ENCODE results near the gene COMMD6. TPM values are rescaled to one million over a fixed set of nuclear protein-coding genes. Genes with fewer than 3 reads are reported as not detected.

Gene COMMD6
- total and polyA plus RNA-seq, 2 of the 13 experiments (the other 11 are each of a cell fraction or from before 2014, with no cell fraction given) = 97.0 to 164 TPM

DNA sequence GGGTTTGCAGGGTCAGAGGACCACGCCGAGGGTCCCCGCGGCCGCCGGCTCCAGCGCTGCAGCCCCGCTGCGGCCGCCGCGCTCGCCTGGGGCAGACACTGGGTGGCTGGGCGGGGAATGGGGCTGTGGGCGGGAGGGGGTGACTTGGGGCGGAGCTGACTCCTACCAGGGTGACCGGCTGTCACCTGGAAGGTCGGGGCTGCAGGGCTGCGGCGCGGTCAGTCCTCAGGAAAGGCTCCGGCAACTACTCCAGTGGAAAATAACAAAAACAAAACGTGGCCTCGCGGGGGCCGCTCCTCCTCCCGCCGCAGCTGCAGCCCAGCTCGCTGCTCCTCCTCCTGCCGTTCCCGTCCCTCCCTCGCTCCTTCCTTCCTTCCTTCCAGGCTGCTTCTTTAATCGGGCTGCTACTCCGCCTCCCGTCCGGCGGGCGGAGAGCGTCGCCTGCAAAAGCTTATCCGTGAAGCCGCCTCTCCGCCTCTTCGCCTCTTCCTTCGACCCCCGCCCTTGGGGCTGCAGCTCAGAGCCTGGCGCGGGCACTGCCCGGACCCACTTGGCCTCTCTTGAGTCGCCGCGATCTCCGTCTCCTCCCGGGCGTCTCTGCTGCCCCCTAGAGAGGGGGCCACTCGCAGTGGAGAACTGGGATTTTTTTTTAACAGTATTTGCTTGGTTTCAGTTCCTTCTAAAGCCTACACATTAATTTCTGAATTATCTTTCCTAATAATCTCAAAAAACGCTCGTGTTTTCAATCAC is 55.4 kb downstream of the COMMD6 start, which contains the start of gene TBC1D4 (continued):
- TF ChIP-seq, protein P1, sequence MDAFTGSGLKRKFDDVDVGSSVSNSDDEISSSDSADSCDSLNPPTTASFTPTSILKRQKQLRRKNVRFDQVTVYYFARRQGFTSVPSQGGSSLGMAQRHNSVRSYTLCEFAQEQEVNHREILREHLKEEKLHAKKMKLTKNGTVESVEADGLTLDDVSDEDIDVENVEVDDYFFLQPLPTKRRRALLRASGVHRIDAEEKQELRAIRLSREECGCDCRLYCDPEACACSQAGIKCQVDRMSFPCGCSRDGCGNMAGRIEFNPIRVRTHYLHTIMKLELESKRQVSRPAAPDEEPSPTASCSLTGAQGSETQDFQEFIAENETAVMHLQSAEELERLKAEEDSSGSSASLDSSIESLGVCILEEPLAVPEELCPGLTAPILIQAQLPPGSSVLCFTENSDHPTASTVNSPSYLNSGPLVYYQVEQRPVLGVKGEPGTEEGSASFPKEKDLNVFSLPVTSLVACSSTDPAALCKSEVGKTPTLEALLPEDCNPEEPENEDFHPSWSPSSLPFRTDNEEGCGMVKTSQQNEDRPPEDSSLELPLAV (CRISPR knock-in tag; conservative IDR thresholded peaks at IDR 0.05; ENCODE audit: low read depth) = no peak
- TF ChIP-seq, protein P2, sequence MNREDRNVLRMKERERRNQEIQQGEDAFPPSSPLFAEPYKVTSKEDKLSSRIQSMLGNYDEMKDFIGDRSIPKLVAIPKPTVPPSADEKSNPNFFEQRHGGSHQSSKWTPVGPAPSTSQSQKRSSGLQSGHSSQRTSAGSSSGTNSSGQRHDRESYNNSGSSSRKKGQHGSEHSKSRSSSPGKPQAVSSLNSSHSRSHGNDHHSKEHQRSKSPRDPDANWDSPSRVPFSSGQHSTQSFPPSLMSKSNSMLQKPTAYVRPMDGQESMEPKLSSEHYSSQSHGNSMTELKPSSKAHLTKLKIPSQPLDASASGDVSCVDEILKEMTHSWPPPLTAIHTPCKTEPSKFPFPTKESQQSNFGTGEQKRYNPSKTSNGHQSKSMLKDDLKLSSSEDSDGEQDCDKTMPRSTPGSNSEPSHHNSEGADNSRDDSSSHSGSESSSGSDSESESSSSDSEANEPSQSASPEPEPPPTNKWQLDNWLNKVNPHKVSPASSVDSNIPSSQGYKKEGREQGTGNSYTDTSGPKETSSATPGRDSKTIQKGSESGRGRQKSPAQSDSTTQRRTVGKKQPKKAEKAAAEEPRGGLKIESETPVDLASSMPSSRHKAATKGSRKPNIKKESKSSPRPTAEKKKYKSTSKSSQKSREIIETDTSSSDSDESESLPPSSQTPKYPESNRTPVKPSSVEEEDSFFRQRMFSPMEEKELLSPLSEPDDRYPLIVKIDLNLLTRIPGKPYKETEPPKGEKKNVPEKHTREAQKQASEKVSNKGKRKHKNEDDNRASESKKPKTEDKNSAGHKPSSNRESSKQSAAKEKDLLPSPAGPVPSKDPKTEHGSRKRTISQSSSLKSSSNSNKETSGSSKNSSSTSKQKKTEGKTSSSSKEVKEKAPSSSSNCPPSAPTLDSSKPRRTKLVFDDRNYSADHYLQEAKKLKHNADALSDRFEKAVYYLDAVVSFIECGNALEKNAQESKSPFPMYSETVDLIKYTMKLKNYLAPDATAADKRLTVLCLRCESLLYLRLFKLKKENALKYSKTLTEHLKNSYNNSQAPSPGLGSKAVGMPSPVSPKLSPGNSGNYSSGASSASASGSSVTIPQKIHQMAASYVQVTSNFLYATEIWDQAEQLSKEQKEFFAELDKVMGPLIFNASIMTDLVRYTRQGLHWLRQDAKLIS (CRISPR knock-in tag; IDR thresholded peaks at IDR 0.05) = 0 out of 2 replicates have a peak, but pooled peaks have one; percentile 36
- TF ChIP-seq ZNF138 (CRISPR knock-in tag; IDR thresholded peaks at IDR 0.05; ENCODE audit: low read depth) (no peak), NR2F1 (CRISPR knock-in tag; IDR thresholded peaks at IDR 0.05) (no peak), ZNF891 (CRISPR knock-in tag; IDR thresholded peaks at IDR 0.05) (no peak; the same call in 1 of the 2 replicates), ZNF143 (CRISPR knock-in tag; IDR thresholded peaks at IDR 0.05) (no peak)
- TF ChIP-seq, protein P3, sequence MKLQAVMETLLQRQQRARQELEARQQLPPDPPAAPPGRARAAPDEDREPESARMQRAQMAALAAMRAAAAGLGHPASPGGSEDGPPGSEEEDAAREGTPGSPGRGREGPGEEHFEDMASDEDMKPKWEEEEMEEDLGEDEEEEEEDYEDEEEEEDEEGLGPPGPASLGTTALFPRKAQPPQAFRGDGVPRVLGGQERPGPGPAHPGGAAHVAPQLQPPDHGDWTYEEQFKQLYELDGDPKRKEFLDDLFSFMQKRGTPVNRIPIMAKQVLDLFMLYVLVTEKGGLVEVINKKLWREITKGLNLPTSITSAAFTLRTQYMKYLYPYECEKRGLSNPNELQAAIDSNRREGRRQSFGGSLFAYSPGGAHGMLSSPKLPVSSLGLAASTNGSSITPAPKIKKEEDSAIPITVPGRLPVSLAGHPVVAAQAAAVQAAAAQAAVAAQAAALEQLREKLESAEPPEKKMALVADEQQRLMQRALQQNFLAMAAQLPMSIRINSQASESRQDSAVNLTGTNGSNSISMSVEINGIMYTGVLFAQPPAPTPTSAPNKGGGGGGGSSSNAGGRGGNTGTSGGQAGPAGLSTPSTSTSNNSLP (IDR thresholded peaks at IDR 0.05; ENCODE audit: low read depth, low read length) = no peak; the same call in 1 of the 2 replicates
- TF ChIP-seq, protein P4, sequence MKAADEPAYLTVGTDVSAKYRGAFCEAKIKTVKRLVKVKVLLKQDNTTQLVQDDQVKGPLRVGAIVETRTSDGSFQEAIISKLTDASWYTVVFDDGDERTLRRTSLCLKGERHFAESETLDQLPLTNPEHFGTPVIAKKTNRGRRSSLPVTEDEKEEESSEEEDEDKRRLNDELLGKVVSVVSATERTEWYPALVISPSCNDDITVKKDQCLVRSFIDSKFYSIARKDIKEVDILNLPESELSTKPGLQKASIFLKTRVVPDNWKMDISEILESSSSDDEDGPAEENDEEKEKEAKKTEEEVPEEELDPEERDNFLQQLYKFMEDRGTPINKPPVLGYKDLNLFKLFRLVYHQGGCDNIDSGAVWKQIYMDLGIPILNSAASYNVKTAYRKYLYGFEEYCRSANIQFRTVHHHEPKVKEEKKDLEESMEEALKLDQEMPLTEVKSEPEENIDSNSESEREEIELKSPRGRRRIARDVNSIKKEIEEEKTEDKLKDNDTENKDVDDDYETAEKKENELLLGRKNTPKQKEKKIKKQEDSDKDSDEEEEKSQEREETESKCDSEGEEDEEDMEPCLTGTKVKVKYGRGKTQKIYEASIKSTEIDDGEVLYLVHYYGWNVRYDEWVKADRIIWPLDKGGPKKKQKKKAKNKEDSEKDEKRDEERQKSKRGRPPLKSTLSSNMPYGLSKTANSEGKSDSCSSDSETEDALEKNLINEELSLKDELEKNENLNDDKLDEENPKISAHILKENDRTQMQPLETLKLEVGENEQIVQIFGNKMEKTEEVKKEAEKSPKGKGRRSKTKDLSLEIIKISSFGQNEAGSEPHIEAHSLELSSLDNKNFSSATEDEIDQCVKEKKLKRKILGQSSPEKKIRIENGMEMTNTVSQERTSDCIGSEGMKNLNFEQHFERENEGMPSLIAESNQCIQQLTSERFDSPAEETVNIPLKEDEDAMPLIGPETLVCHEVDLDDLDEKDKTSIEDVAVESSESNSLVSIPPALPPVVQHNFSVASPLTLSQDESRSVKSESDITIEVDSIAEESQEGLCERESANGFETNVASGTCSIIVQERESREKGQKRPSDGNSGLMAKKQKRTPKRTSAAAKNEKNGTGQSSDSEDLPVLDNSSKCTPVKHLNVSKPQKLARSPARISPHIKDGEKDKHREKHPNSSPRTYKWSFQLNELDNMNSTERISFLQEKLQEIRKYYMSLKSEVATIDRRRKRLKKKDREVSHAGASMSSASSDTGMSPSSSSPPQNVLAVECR (CRISPR knock-in tag; IDR thresholded peaks at IDR 0.05; ENCODE audit: borderline replicate concordance) = peak; percentile 77
- TF ChIP-seq, protein P5, sequence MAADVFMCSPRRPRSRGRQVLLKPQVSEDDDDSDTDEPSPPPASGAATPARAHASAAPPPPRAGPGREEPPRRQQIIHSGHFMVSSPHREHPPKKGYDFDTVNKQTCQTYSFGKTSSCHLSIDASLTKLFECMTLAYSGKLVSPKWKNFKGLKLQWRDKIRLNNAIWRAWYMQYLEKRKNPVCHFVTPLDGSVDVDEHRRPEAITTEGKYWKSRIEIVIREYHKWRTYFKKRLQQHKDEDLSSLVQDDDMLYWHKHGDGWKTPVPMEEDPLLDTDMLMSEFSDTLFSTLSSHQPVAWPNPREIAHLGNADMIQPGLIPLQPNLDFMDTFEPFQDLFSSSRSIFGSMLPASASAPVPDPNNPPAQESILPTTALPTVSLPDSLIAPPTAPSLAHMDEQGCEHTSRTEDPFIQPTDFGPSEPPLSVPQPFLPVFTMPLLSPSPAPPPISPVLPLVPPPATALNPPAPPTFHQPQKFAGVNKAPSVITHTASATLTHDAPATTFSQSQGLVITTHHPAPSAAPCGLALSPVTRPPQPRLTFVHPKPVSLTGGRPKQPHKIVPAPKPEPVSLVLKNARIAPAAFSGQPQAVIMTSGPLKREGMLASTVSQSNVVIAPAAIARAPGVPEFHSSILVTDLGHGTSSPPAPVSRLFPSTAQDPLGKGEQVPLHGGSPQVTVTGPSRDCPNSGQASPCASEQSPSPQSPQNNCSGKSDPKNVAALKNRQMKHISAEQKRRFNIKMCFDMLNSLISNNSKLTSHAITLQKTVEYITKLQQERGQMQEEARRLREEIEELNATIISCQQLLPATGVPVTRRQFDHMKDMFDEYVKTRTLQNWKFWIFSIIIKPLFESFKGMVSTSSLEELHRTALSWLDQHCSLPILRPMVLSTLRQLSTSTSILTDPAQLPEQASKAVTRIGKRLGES (CRISPR knock-in tag; IDR thresholded peaks at IDR 0.05; ENCODE audit: borderline replicate concordance) = no peak

All from HepG2 (cell line).